GM19099 (cell line): ENCODE data around the gene CADM1.

Experiments used
- POLR2A ChIP-seq: IDR thresholded peaks from 3 replicates; pipeline ENCODE4 v1.6.1; 2011; ENCODE audit warnings: low read depth; ENCODE audit not compliant: insufficient read length; ENCODE audit errors: extremely low read depth

CADM1 gene

GRCh38 chr11:115418081-115418480 lies 86.1 kb downstream of the CADM1 start:
- TF ChIP-seq POLR2A, result no peak

- TF ChIP-seq POLR2A, result no peak
Measured at GRCh38 chr11:115411120-115411519, 93.1 kb downstream of the CADM1 start.

GRCh38 chr11:115409691-115410220 lies 94.5 kb downstream of the CADM1 start:
- TF ChIP-seq POLR2A, result no peak

GRCh38 chr11:115409116-115409670 lies 95.0 kb downstream of the CADM1 start:
- TF ChIP-seq POLR2A, result no peak

- TF ChIP-seq POLR2A, result no peak
Measured at GRCh38 chr11:115408036-115408921, 95.9 kb downstream of the CADM1 start.

- no peak for TF ChIP-seq POLR2A
Measured at GRCh38 chr11:115407496-115407895, 96.7 kb downstream of the CADM1 start.

- no peak for TF ChIP-seq POLR2A
Measured at GRCh38 chr11:115406404-115406803, 97.8 kb downstream of the CADM1 start.

GRCh38 chr11:115398333-115399080 lies 105.7 kb downstream of the CADM1 start:
- no peak for TF ChIP-seq POLR2A

GRCh38 chr11:115396533-115396932 lies 107.7 kb downstream of the CADM1 start:
- TF ChIP-seq POLR2A, result no peak

- no peak for TF ChIP-seq POLR2A
Measured at GRCh38 chr11:115393950-115394349, 110.3 kb downstream of the CADM1 start.

- TF ChIP-seq POLR2A, result no peak
Measured at GRCh38 chr11:115391598-115391997, 112.6 kb downstream of the CADM1 start.

- TF ChIP-seq POLR2A, result no peak
Measured at GRCh38 chr11:115391160-115391559, 113.1 kb downstream of the CADM1 start.

GRCh38 chr11:115390441-115390840 lies 113.8 kb downstream of the CADM1 start:
- no peak for TF ChIP-seq POLR2A

- no peak for TF ChIP-seq POLR2A
Measured at GRCh38 chr11:115389790-115390189, 114.4 kb downstream of the CADM1 start.

- no peak for TF ChIP-seq POLR2A
Measured at GRCh38 chr11:115385226-115385625, 119.0 kb downstream of the CADM1 start.
